ENCODE data around the gene POLQ.
"Not testable (repeated sequence)": the region's sequence is repeated elsewhere in the genome, so short reads cannot be mapped to it uniquely, and the experiment has no call there.

The POLQ gene

DNA sequence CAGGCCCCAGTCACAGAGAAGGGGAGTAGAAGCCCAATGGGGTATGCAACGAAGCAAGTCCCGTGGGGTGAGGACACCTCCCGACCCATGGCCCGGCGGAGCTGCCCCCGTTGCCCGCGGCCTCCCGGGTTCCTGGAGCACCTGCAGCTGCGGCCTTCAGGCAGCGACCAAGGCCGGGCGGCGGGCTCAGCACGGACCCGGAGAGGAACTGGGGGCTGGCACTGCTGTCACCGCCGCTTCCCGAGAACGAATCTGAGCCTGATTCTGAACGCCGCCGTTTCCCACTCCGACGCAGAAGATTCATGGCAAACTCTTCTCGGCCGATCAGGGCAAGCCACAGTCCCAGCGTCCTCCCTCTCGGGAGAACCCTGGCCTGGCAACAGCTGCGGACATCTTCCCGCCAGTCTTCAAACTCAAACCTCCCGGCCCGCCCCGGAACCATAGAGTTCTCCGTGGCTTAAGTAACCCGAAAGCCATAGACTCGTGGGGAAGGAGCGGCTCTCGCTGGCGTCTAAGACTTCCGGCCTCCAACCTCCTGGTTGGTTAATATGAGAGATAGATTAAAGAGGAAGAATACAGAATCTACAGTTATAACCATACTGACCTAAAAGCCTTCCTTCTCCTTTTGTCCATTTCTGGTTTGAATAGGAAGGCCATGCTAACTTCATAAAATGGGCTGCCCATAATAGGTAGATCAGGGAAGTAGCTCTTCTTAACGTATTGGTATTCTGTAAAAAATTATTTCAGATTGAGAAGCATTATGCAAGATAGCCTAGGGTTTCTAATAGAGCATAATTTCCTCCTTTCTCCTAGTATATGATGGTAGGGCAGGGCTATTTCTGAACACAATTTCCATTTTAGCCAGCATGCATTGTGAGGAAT is at the start of gene POLQ:
Gene POLQ, minus strand, starts transcription at position 415 of the 882 bp plus-strand sequence. Its CDS starts 111 bp downstream, at position 304.
- peak; percentile 78 for DNase-seq (ENCODE audit: low read depth)

GRCh38 chr3:121594850-121595249 is 49.1 kb upstream of the POLQ start:
- DNase-seq (ENCODE audit: low read depth), result no peak

GRCh38 chr3:121593806-121594205 is 48.0 kb upstream of the POLQ start:
- DNase-seq (ENCODE audit: low read depth), result not testable (repeated sequence)

DNA sequence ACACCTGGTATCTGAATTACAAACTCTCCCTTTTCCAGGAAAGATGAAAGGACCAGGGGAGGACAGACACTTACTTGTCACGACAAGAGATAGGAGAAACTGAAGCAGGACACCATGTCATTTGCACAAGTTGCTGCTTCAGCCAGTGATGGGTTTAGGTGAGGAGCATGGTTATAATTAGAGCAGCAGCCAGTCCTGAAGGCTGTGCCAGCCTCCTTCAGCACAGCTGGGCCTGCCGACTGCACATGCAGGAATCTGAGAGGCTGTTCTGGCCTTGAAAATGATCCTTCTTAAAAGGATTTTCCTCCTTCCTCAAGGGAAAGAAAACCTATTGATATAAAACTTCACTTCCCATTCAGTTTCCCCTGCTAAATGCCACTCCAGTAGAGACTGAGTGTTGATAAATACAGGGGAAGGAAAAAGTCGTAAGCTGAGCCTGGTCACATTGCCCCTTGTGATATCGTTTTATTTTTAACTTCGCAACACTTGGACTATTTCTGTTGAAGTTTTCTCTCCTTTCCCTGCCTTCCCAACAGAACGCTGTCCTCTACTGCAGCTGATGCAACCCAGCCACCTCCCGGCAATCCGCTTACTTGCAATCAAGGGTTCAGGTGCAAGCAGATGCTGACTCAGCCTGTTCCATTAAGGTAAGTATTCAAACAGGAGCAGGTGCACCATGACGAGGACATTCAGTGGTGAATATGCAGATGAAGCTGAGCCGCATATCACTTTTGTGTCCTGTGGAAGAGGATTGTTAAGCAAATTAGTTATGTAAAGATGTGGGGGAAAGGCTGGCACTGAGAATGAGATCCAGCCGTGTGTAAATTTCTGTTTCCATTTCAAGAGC is 47.3 kb upstream of the POLQ start, which contains the start of gene FBXO40:
Gene FBXO40, plus strand, starts transcription at position 524 of the 847 bp plus-strand sequence. CDS start 27,197 bp downstream, outside the sequence.
- no peak for DNase-seq (ENCODE audit: low read depth)

GRCh38 chr3:121584418-121584817 is 38.6 kb upstream of the POLQ start:
- no peak for DNase-seq (ENCODE audit: low read depth)

- DNase-seq (ENCODE audit: low read depth), result no peak
Measured at GRCh38 chr3:121581691-121582090, 35.9 kb upstream of the POLQ start.

DNA sequence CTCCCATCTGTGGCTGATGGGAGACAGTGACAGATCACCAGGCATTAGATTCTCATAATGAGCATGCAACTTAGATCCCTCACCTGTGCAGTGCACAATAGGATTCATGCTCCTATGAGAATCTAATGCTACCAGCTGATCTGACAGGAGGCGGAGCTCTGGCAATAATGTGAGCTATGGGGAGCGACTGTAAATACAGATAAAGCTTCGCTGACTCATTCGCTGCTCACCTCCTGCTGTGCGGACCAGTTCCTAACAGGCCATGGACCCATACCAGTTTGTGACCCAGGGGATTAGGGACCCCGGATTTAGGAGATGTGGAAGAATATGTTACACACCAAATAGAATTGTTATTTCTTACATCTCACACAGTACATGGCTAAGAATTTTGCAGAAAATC is 28.7 kb upstream of the POLQ start:
- no peak for DNase-seq (ENCODE audit: low read depth)

DNA sequence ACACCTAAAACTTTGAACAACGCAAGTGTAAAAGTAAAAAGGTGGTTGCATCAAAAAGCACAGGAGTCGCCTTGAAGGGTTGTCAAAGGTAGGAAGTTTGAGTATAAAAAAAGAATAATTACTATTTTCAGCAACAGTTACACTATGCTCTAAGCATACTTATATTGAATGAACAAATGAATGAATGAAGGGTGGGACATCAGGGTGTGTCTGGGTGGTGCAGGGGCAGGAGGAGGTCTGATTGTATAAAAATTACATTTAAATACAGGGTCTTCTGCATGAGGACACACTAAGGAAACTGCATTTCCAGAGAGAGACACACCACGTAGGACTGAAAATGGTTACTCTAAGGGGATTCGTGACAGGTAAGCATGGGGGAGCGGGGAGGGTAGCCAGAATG is 21.9 kb upstream of the POLQ start, which contains the start of gene ARGFX:
Gene ARGFX, plus strand, starts transcription at position 301 of the 400 bp plus-strand sequence. CDS start 2,765 bp downstream, outside the sequence.
- DNase-seq (ENCODE audit: low read depth), result no peak

DNA sequence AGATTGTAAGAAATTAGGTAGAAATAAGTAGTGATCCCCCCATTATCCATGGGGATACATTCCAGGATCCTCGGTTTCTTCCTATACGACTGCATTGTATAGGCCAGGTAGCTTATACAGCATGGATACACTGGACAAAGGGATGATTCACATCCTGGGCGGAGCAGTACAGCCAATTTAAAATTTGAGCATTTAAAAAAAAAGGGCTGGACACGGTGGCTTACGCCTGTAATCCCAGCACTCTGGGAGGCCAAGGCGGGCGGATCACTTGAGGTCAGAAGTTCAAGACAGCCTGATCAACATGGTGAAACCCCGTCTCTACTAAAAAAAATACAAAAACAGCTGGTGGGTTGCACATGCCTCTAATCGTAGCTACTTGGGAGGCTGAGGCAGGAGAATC is 21.0 kb upstream of the POLQ start:
- no peak for DNase-seq (ENCODE audit: low read depth)

DNA sequence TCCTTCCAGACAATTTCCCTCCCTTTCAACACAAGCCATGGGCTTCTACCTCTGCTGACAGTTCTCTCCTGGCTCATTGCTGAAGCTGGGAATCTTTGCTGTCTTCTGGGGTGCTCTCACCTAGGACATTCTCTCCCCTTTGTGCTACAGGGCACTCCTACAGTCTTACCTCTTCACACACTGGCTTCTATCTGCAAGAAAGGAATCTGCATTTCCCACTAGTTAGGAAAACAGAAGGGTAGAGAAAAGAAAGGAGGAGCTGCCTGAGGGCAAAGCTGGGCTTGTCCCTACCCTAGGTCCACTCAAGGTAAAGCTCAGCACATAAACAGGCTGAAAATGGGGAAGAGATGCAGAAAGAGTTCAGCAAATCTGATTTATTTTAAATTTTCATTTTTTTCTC is 16.4 kb upstream of the POLQ start:
- no peak for DNase-seq (ENCODE audit: low read depth)

GRCh38 chr3:121557426-121557934 is 11.7 kb upstream of the POLQ start:
- DNase-seq (ENCODE audit: low read depth), result no peak

- DNase-seq (ENCODE audit: low read depth), result no peak
Measured at GRCh38 chr3:121552797-121553196, 7.0 kb upstream of the POLQ start.

- no peak for DNase-seq (ENCODE audit: low read depth)
Measured at GRCh38 chr3:121552379-121552778, 6.6 kb upstream of the POLQ start.

DNA sequence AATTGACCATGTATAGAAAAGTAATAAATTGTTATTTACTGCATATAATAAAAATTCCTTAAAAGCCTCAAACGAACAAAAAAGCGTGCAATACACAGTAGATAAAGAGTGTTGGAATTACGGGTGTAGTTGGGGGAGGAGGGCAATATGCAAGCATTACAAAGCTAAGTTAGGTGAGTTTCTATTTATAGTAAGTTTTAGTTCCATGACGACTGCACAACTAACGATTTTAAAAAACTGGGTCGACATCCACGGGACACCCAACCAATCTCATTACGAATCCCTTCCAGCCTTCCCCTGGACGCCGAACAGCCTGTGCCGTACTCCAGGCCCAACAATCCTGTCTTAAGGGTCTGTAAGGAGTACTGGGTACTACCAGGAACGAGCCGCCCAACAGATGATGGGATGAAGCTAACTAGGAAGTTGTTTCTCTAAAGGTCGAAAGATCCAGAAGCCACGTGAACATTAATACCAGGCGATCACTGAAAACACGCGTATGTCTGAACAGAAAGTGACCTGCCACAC is 677 bp downstream of the POLQ start:
- DNase-seq (ENCODE audit: low read depth), result no peak

DNA sequence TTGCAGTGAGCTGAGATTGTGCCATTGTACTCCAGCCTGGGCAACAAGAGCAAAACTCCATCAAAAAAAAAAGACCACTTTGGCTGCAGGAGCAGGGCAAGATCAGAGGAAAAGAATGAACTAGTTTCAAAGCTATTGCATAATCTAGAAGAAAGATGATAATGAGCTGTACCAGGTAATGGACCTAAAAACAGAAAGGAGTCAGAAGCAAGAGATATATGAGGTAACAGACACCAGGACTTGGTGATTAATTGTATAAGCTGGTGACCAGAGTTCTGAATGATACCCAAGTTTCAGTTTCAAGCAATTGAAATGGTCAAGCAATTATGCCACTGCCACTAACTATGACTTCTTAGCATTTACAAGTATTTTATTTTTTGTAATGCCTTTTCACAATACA is 2.9 kb downstream of the POLQ start:
- DNase-seq (ENCODE audit: low read depth), result no peak

GRCh38 chr3:121531269-121531668 is 14.5 kb downstream of the POLQ start:
- no peak for DNase-seq (ENCODE audit: low read depth)

DNA sequence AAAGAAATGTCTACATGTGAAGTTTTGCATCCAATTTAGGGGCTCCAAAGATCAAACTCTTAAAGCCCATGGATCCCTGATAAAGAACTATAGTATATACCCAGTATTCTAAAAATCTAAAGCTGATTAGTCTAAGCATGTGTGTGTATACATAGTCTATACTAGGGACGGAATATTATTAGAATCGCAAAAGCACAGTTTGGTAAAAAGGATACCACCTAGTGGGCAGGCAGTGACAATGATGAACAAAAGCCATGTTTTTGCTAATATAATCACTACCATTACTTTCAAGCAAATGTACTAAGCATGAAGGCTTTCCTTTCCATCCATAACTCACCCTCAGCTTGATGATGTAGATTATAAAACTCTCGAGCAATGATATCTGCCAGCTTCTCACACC is 16.5 kb downstream of the POLQ start:
- DNase-seq (ENCODE audit: low read depth), result no peak

- DNase-seq (ENCODE audit: low read depth), result no peak
Measured at GRCh38 chr3:121520510-121520909, 25.3 kb downstream of the POLQ start.

DNA sequence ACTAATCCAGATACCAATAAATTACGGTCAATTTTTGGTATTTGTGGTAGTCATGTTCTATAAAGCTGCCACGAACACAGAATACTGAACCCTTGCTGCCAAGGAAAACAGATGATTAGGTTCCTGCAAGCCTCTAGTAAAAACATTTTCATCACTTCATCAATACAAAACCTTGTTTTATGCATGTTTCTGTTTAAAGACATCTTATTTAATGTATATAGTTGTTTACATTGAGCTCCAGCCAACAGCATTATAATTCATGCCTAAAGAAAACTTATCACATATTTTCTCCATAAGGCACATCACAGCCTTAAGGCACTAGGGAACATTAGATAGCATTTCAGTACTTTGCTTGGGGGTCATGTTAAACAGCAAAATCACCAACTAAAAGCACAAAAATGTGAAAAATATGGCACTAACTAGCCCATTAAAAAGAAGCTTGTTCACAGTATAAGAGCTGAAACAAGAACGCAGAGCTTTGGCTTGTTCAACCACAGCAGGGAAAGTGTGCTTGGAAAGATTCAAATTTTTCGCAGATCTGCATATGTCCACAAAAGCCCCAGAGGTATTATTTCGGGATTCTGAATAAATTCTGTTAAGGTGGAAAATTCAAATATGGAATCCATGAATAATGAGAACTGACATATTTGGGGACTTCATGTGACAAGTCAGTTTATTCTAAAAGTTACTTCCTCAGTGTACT is 27.7 kb downstream of the POLQ start:
- DNase-seq (ENCODE audit: low read depth), result no peak

- DNase-seq (ENCODE audit: low read depth), result no peak
Measured at GRCh38 chr3:121515862-121516261, 29.9 kb downstream of the POLQ start.

DNA sequence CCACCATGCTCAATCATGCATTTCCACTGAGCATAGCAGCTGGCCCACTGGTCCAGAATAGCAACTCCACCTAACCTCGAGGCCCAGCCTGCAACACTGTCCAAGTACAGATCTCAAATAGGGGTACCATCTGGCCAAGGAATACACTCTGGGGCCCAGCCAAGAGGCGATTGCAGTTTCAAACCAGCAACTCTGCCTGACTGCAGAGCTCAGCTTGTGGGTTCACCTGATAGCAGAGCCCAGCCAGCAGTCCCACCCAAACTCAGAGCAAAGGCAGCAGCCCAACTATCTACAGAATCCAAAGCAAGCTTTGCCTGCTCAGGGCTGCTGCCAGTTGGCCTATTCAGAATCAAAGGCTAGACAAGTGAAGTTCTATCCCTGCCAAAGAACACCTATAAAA is 30.5 kb downstream of the POLQ start:
- DNase-seq (ENCODE audit: low read depth), result no peak

- no peak for DNase-seq (ENCODE audit: low read depth)
Measured at GRCh38 chr3:121514496-121514895, 31.3 kb downstream of the POLQ start.

All from stimulated activated CD8-positive, alpha-beta memory T cell treated with anti-CD3 and anti-CD28 coated beads, Interleukin-12 subunit alpha, Interleukin-12 subunit beta, amount 100 ng/mL, for 1 hour (primary cell).